Middle frontal gyrus (tissue), 1 donor: ENCODE measurements around the gene RCAN3.
"Not testable (repeated sequence)": the region's sequence is repeated elsewhere in the genome, so short reads cannot be mapped to it uniquely, and the experiment has no call there.

Experiments
- DNase-seq: peaks from one replicate; pipeline ENCODE4 v3.0.0-alpha.2; 2015; ENCODE audit warnings: low spot score; ENCODE audit errors: extremely low spot score

RCAN3 gene

GRCh38 chr1:24502709-24503058, at the start of gene RCAN3:
TSS of gene RCAN3 (plus strand) at chr1:24502836. CDS start at chr1:24514373, 11,537 bp downstream.
- peak; percentile 67 for DNase-seq

GRCh38 chr1:24452922-24453485, 49.6 kb upstream of the RCAN3 start:
- DNase-seq: no peak

- no peak for DNase-seq
Measured at GRCh38 chr1:24454673-24455072, 48.0 kb upstream of the RCAN3 start.

- no peak for DNase-seq
Measured at GRCh38 chr1:24455272-24455671, 47.4 kb upstream of the RCAN3 start.

GRCh38 chr1:24457866-24458265, 44.8 kb upstream of the RCAN3 start:
- DNase-seq: no peak

- DNase-seq: no peak
Measured at GRCh38 chr1:24459551-24460266, 42.9 kb upstream of the RCAN3 start.

GRCh38 chr1:24462128-24462527, 40.5 kb upstream of the RCAN3 start:
- DNase-seq: not testable (repeated sequence)

GRCh38 chr1:24463776-24464735, 38.6 kb upstream of the RCAN3 start:
- no peak for DNase-seq

GRCh38 chr1:24465099-24465498, 37.5 kb upstream of the RCAN3 start:
- DNase-seq: no peak

- no peak for DNase-seq
Measured at GRCh38 chr1:24465638-24466037, 37.0 kb upstream of the RCAN3 start.

- DNase-seq: no peak
Measured at GRCh38 chr1:24468685-24469316, 33.8 kb upstream of the RCAN3 start.

- DNase-seq: no peak
Measured at GRCh38 chr1:24470592-24470991, 32.0 kb upstream of the RCAN3 start.

- no peak for DNase-seq
Measured at GRCh38 chr1:24472527-24473251, 29.9 kb upstream of the RCAN3 start.

- no peak for DNase-seq
Measured at GRCh38 chr1:24474193-24474592, 28.4 kb upstream of the RCAN3 start.

- DNase-seq: no peak
Measured at GRCh38 chr1:24475700-24476099, 26.9 kb upstream of the RCAN3 start.

- DNase-seq: no peak
Measured at GRCh38 chr1:24476571-24476970, 26.1 kb upstream of the RCAN3 start.

GRCh38 chr1:24477309-24477708, 25.3 kb upstream of the RCAN3 start:
- no peak for DNase-seq

GRCh38 chr1:24481101-24481500, 21.5 kb upstream of the RCAN3 start:
- no peak for DNase-seq

- DNase-seq: no peak
Measured at GRCh38 chr1:24481843-24482610, 20.6 kb upstream of the RCAN3 start.

GRCh38 chr1:24483441-24483840, 19.2 kb upstream of the RCAN3 start:
- no peak for DNase-seq
